HepG2 (cell line): ENCODE measurements around the gene PDE3B. TPM values are rescaled to one million over a fixed set of nuclear protein-coding genes. Genes with fewer than 3 reads are reported as not detected.

Experiments used
- ATAC-seq: fragments of 200-7000 bp; cut with Tn5 transposase; 3 replicates; pipeline ENCODE4 v1.9.1; 2020; ENCODE audit warnings: mild to moderate bottlenecking, moderate library complexity
- BruUV-seq: library from RNA; stranded (reverse); fragments of 400-500 nt; replicated peaks from 2 replicates; lab custom pipeline; 2021; lab: Mats Ljungman, UMichigan
- CTCF ChIA-PET: fragments of 300-600 bp; formaldehyde crosslinking; extraction: SDS; loops from one replicate; lab custom pipeline; 2021; ENCODE audit warnings: low total read pairs, inconsistent platforms, low intra/inter-chr PET ratio; lab: Yijun Ruan, JAX
- POLR2A ChIA-PET: fragments of 350-600 bp; sonication (Branson Sonifier 250); formaldehyde crosslinking; loops from one replicate; lab custom pipeline; 2020; ENCODE audit warnings: antibody characterized with exemption, inconsistent platforms; lab: Yijun Ruan, JAX
- DNase-seq: peaks from one replicate; pipeline ENCODE4 v3.0.0-alpha.2; 2015; ENCODE audit warnings: low spot score
- FAIRE-seq: peaks from 3 replicates; lab custom pipeline; 2011; peaks lifted over from hg19 to GRCh38; lab: Jason Lieb, UNC
- H2AFZ ChIP-seq: one replicate; pipeline ENCODE4 v1.6.1; 2011; ENCODE audit warnings: low read length, inconsistent platforms
- H3K27ac ChIP-seq: fragments of 300-600 bp; 3 replicates; pipeline ENCODE4 v1.8.0; 2011; ENCODE audit warnings: mixed run types, mild to moderate bottlenecking, mixed read lengths, low read length, inconsistent platforms; ENCODE audit not compliant: insufficient read depth; ENCODE audit errors: extremely low read length
- H3K27me3 ChIP-seq, 2 experiments: fragments of 200-600 bp in 1 of 2; 2 replicates in 1 of 2; 3 replicates in 1 of 2; pipeline versions ENCODE4 v1.6.0 to v1.8.0; 2011; ENCODE audit warnings: low read length in 2 of 2, mild to moderate bottlenecking in 2 of 2, moderate library complexity in 2 of 2, inconsistent platforms in 1 of 2; ENCODE audit not compliant: insufficient read depth in 2 of 2, control insufficient read depth in 1 of 2
- H3K36me3 ChIP-seq, 2 experiments: fragments of 200-600 bp in 1 of 2; replicated peaks in 1 of 2; 2 replicates in 1 of 2; 3 replicates in 1 of 2; pipeline versions ENCODE4 v1.5.1 to v1.8.0; 2011; ENCODE audit warnings: low read length in 2 of 2, inconsistent platforms in 1 of 2; ENCODE audit not compliant: insufficient read depth in 2 of 2, control insufficient read depth in 1 of 2
- H3K4me1 ChIP-seq: 2 replicates; pipeline ENCODE4 v1.5.1; 2012; ENCODE audit warnings: low read length, inconsistent platforms; ENCODE audit not compliant: insufficient read depth
- H3K4me2 ChIP-seq: 2 replicates; pipeline ENCODE4 v1.6.0; 2011; ENCODE audit warnings: low read depth, low read length, inconsistent platforms
- H3K4me3 ChIP-seq, 3 experiments: fragments of 200-600 bp in 1 of 3; sonication (generic), shearing (Covaris generic) in 1 of 3; replicated peaks in 1 of 3; 2 replicates each; pipeline ENCODE4 v1.5.1; 2011 to 2016; ENCODE audit warnings: low read length in 3 of 3, inconsistent platforms in 2 of 3, low read depth in 2 of 3, mild to moderate bottlenecking in 2 of 3, control low read depth in 1 of 3, mixed read lengths in 1 of 3; ENCODE audit not compliant: insufficient read depth in 1 of 3
- H3K79me2 ChIP-seq: one replicate; pipeline ENCODE4 v1.6.1; 2011; ENCODE audit warnings: low read length, inconsistent platforms; ENCODE audit not compliant: insufficient read depth
- H3K9ac ChIP-seq: 2 replicates; pipeline ENCODE4 v1.6.0; 2011; ENCODE audit warnings: mild to moderate bottlenecking, low read depth, low read length, inconsistent platforms; ENCODE audit not compliant: insufficient read depth
- H3K9me3 ChIP-seq: 2 replicates; pipeline ENCODE4 v1.5.1; 2012; ENCODE audit warnings: mild to moderate bottlenecking, low read length
- H4K20me1 ChIP-seq: 2 replicates; pipeline ENCODE4 v1.6.0; 2011; ENCODE audit warnings: inconsistent platforms, mild to moderate bottlenecking, low read length, moderate library complexity; ENCODE audit not compliant: insufficient read depth
- CEBPG ChIP-seq: IDR thresholded peaks from 2 replicates; pipeline ENCODE4 v1.6.1; 2016
- E2F2 ChIP-seq: sonication (generic); formaldehyde crosslinking; IDR thresholded peaks from 2 replicates; pipeline ENCODE4 v1.4.0; 2020; ENCODE audit warnings: missing genetic modification reagents, borderline replicate concordance
- HCFC1 ChIP-seq: fragments of 150-350 bp; IDR thresholded peaks from 2 replicates; pipeline ENCODE4 v1.6.1; 2014; ENCODE audit warnings: low read depth, low read length
- KMT2A ChIP-seq: sonication (generic); formaldehyde crosslinking; IDR thresholded peaks from 2 replicates; pipeline ENCODE4 v1.4.0; 2020; ENCODE audit warnings: missing genetic modification reagents
- NFKB2 ChIP-seq: sonication (generic); formaldehyde crosslinking; IDR thresholded peaks from 2 replicates; pipeline ENCODE4 v1.4.0; 2020; ENCODE audit warnings: missing genetic modification reagents, borderline replicate concordance
- RFXAP ChIP-seq: sonication (generic); formaldehyde crosslinking; IDR thresholded peaks from 2 replicates; pipeline ENCODE4 v1.4.0; 2020; ENCODE audit warnings: missing genetic modification reagents, borderline replicate concordance
- YY1 ChIP-seq: IDR thresholded peaks from 2 replicates; pipeline ENCODE4 v1.6.1; 2011; ENCODE audit warnings: low read length, low read depth, moderate library complexity, mild to moderate bottlenecking; ENCODE audit not compliant: insufficient read depth, insufficient replicate concordance
- ZFP36 ChIP-seq: fragments of 150-350 bp; IDR thresholded peaks from 2 replicates; pipeline ENCODE4 v1.6.1; 2018; ENCODE audit warnings: borderline replicate concordance, low read length, low read depth; ENCODE audit not compliant: partially characterized antibody
- ZNF207 ChIP-seq: fragments of 450-650 bp; IDR thresholded peaks from 2 replicates; pipeline ENCODE4 v1.6.1; 2016; ENCODE audit warnings: antibody characterized with exemption, borderline replicate concordance
- ZNF430 ChIP-seq: sonication (generic); formaldehyde crosslinking; IDR thresholded peaks from 2 replicates; pipeline ENCODE4 v1.9.0; 2021; ENCODE audit warnings: mild to moderate bottlenecking, missing genetic modification reagents
- ZNF460 ChIP-seq: sonication (generic); formaldehyde crosslinking; IDR thresholded peaks from 2 replicates; pipeline ENCODE4 v1.5.1; 2020; ENCODE audit warnings: missing genetic modification reagents, mild to moderate bottlenecking, borderline replicate concordance
- ZNF589 ChIP-seq: sonication (generic); formaldehyde crosslinking; conservative IDR thresholded peaks from 2 replicates; pipeline ENCODE4 v1.8.0; 2022; ENCODE audit warnings: mild to moderate bottlenecking, moderate library complexity, missing genetic modification reagents
- ZNF878 ChIP-seq: sonication (generic); formaldehyde crosslinking; IDR thresholded peaks from 2 replicates; pipeline ENCODE4 v1.8.1; 2023; ENCODE audit warnings: mild to moderate bottlenecking, missing genetic modification reagents, moderate library complexity
- WGBS: methylation state at CpG from one replicate; pipeline ENCODE4 v1.1.6; 2017; ENCODE audit warnings: low lambda C conversion rate; 5-methylcytosine and 5-hydroxymethylcytosine counted together
- in situ Hi-C: cut with HindIII; loops from 2 replicates; pipeline ENCODE4 v1.10.0; 2017; ENCODE audit warnings: low pct_unique_long_range_greater_than_20kb; ENCODE audit not compliant: extremely low pct_ligation_motif_present
- intact Hi-C: fragments of 100-400 bp; cut with micrococcal nuclease; formaldehyde crosslinking; loops from one replicate; pipeline ENCODE4 v1.10.0; 2022; ENCODE audit not compliant: unreplicated experiment
- polyA plus RNA-seq, 8 experiments: library from polyadenylated mRNA; depleted of rRNA in 3 of 8; stranded (reverse) in 7 of 8; unstranded in 1 of 8; fragments of >200 nt; fragmentation: Illumina TruSeq in 4 of 8; extraction: Trizol in 4 of 8; gene quantifications; 2 replicates each; pipeline versions ENCODE4 v1.2.1 to v1.2.3, GENCODE V29; 2011 to 2016; ENCODE audit warnings: low read depth in 4 of 8, missing spikeins in 1 of 8, mixed read lengths in 1 of 8; ENCODE audit not compliant: insufficient read depth in 1 of 8
- total RNA-seq, 5 experiments: library from RNA; depleted of rRNA; stranded (reverse); fragments of >200 nt; fragmentation: Illumina TruSeq; extraction: Trizol; gene quantifications; 2 replicates each; pipeline ENCODE4 v1.2.3, GENCODE V29; 2016; ENCODE audit warnings: low read depth in 1 of 5

PDE3B gene
- total and polyA plus RNA-seq, 2 of the 13 experiments (the other 11 are each of a cell fraction or from before 2014, with no cell fraction given), result 14.1 to 26.5 TPM

- in situ Hi-C loops (no loop called here), intact Hi-C loops (no loop called here)
- H3K4me2 ChIP-seq, result no peak overlapping the region
These were observed 125.1 kb downstream of the PDE3B start for GRCh38 chr11:14768526-14769188.

More at GRCh38 chr11:14768526-14769188, 125.1 kb downstream of the PDE3B start:
- BruUV-seq, result no TSS peak
- no peak for DNase-seq
- Histone ChIP-seq H3K4me1 (peaks cover 13% of the 10 kb centered on the region), H3K36me3 (no peaks in the 10 kb centered on the region), H3K4me3 (no peak overlapping the region), H3K27me3 (no peaks in the 10 kb centered on the region), H3K9me3 (no peaks in the 10 kb centered on the region), H2AFZ (no peak overlapping the region), H3K27ac (no peak overlapping the region), H3K79me2 (peaks cover 25% of the 10 kb centered on the region), H3K9ac (no peak overlapping the region), H4K20me1 (no peaks in the 10 kb centered on the region)
- POLR2A ChIA-PET, result no interaction called here
- TF ChIP-seq ZNF589 (no peak), CEBPG (CRISPR knock-in tag) (no peak), ZNF878 (CRISPR knock-in tag) (no peak), NFKB2 (CRISPR knock-in tag) (no peak), ZNF430 (CRISPR knock-in tag) (no peak), HCFC1 (no peak), ZNF460 (CRISPR knock-in tag) (no peak), RFXAP (CRISPR knock-in tag) (no peak), KMT2A (CRISPR knock-in tag) (no peak), ZNF207 (no peak), YY1 (no peak), E2F2 (no peak), ZFP36 (no peak)
- ATAC-seq, result no peak
- FAIRE-seq, result no peak
- CTCF ChIA-PET, result no interaction called here
- WGBS, result 98% methylated on average over 2 of the region's 2 CpGs
